ENCODE results near the gene LRRC8D. TPM values are rescaled to one million over a fixed set of nuclear protein-coding genes. Genes with fewer than 3 reads are reported as not detected.

Gene LRRC8D
- total RNA-seq, 4 donors from 2014 or later = 6.9 to 13.2 (median 8.8) TPM

GRCh38 chr1:89834083-89834704 lies 13.4 kb downstream of the LRRC8D start:
- DNase-seq (ENCODE audit: low spot score) = no peak
- TF ChIP-seq, protein P1, sequence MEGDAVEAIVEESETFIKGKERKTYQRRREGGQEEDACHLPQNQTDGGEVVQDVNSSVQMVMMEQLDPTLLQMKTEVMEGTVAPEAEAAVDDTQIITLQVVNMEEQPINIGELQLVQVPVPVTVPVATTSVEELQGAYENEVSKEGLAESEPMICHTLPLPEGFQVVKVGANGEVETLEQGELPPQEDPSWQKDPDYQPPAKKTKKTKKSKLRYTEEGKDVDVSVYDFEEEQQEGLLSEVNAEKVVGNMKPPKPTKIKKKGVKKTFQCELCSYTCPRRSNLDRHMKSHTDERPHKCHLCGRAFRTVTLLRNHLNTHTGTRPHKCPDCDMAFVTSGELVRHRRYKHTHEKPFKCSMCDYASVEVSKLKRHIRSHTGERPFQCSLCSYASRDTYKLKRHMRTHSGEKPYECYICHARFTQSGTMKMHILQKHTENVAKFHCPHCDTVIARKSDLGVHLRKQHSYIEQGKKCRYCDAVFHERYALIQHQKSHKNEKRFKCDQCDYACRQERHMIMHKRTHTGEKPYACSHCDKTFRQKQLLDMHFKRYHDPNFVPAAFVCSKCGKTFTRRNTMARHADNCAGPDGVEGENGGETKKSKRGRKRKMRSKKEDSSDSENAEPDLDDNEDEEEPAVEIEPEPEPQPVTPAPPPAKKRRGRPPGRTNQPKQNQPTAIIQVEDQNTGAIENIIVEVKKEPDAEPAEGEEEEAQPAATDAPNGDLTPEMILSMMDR (IDR thresholded peaks at IDR 0.05) = no peak
- no peak for ATAC-seq (ENCODE audit: low FRiP score)

DNA sequence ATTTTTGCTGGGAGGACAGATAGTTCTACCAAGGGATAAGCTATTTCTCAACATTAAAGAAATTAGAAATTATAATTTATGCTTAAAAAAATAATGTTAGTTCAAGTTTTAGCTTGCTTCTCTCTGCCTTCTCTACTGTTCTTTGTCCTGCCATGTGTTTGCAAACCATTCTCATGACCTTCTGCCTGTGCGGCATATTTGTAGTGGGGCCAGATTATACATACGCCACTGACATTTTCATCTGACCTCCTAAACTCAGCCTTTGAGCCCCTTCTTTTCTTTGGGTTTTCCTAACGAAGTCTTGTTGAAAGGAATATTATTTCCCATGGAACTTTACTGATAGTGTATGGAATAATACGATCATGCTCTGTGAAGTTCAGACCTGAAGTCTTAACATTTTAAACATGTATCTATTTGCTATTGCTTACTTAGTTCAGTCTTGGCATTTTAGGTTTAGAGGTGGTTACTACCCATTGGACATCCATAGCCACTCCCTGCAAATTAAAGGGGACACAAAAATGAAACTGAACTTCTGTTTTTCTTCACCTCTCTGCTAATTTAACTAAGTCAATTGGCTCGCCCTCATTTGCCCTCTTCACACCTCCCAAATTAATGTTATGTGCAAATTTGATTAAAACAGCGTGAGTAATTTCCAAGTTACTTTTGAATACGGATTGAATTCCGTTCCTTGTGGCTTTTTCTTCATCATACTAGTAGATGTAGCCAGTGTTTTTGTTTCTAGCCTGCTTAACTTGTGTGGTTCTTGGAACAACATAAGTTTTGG lies 15.6 kb downstream of the LRRC8D start:
- TF ChIP-seq, protein P1 (IDR thresholded peaks at IDR 0.05) = no peak
- no peak for DNase-seq (ENCODE audit: low spot score)
- ATAC-seq (ENCODE audit: low FRiP score) = no peak

DNA sequence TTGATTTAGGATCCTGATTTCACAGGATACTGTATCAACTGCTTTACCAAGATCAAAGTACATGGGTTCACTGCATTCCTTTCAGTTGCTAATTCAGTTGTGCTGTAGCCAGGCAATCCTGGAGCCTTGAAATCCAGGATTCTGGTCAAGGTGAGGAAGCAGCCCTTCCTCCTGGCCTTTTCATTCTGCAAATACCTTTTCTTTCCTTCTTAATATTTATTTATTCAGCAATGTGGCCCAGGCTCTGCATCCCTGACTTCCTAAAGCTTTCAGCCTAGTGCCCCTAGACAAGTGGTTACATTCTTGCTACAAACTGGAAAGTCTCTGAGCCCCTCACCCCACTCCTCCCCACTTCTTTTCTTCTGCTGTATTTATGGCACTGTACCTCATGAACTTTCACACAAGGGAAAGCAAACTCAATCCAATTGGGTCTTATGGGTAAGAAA lies 16.2 kb downstream of the LRRC8D start:
- ATAC-seq (ENCODE audit: low FRiP score) (no peak), DNase-seq (ENCODE audit: low spot score) (no peak)
- TF ChIP-seq, protein P1 (IDR thresholded peaks at IDR 0.05) = no peak

DNA sequence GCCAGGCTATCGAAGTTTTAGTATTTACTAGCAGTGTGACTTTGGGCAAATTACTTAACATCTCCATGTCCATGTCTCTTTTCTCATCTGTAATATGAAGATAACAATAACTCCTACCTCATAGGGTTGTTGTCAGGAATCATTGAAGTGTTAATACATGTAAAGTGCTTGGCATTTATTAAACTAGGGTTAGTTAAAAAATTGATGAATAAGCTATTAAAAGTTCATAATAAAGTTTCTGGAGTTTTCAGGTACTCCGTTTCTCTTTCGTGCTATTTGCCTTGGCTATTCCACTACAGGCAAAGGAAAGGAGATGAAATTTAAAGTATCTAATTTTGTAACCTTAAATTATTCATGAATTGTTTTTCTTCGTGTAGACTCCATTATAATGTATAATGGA lies 16.7 kb downstream of the LRRC8D start:
- ATAC-seq (ENCODE audit: low FRiP score) = no peak
- TF ChIP-seq, protein P1 (IDR thresholded peaks at IDR 0.05) = no peak

DNA sequence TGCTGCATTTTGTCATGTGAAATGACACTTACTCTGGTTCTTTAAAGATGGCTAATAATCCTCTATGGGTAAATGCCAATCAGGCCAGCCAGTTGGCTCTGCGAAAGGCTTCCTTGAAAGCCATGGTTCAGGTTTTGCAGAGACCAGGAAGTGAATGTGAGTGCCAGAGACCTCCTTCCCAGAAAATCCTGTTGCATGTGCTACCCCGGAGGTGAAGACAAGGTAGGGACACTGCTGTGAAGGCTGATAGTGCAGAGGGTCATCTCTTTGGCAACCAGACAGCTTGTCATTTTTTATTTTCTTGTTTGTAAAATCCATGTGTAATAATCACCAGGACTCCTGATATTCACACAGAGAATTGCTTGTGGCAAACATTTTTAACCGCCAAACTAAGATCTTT lies 18.7 kb downstream of the LRRC8D start:
- no peak for ATAC-seq (ENCODE audit: low FRiP score)
- DNase-seq (ENCODE audit: low spot score) = no peak
- TF ChIP-seq, protein P1 (IDR thresholded peaks at IDR 0.05) = no peak

More for the DNA sequence above, 16.7 kb downstream of the LRRC8D start:
- no peak for DNase-seq (ENCODE audit: low spot score)

DNA sequence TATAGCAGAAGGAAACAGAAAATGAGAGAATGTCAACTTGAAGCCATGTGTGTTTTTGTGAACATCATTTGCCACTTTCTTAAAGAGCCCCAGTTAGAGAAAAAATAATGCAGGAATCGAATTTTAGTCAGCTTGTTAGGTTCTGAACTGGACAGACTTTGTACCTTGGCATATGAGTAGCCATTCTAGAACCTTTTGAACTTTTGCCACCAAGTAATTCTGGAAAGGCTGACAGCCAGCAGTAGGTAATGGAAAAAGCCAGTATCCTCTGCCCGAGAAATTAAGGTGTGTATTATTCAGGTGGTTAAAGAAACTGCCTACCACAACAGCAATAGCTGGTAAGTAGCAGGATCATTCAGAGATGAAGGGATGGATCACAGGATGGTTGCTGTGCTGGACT lies 20.7 kb downstream of the LRRC8D start:
- no peak for DNase-seq (ENCODE audit: low spot score)
- ATAC-seq (ENCODE audit: low FRiP score) = no peak
- TF ChIP-seq, protein P1 (IDR thresholded peaks at IDR 0.05) = no peak
